HepG2 (cell line): ENCODE results near the gene TPST2.

ENCODE experiments used
- EP300 ChIP-seq, 3 experiments: sonication (generic) in 1 of 3; formaldehyde crosslinking in 1 of 3; IDR thresholded peaks; 2 replicates each; pipeline versions ENCODE4 v1.5.1 to v1.6.1; 2011 to 2020; ENCODE audit warnings: low read depth in 2 of 3, low read length in 2 of 3, borderline replicate concordance in 1 of 3, improper control_type of control experiment in 1 of 3, mild to moderate bottlenecking in 1 of 3, missing genetic modification reagents in 1 of 3, moderate library complexity in 1 of 3
- JUNB ChIP-seq: sonication (generic); formaldehyde crosslinking; IDR thresholded peaks from 2 replicates; pipeline ENCODE4 v1.8.0; 2022; ENCODE audit warnings: missing genetic modification reagents, mild to moderate bottlenecking, borderline replicate concordance
- NFKBIZ ChIP-seq: IDR thresholded peaks from 2 replicates; pipeline ENCODE4 v1.6.1; 2018; ENCODE audit warnings: missing genetic modification reagents, missing compliant biosample characterization
- SYNCRIP ChIP-seq: fragments of 200-400 bp; formaldehyde crosslinking; IDR thresholded peaks from 2 replicates; pipeline ENCODE4 v1.6.1; 2018; ENCODE audit warnings: mild to moderate bottlenecking, low read depth, low read length; ENCODE audit not compliant: insufficient read depth
- ZNF766 ChIP-seq: sonication (generic); formaldehyde crosslinking; IDR thresholded peaks from 2 replicates; pipeline ENCODE4 v1.5.0; 2020; ENCODE audit warnings: missing genetic modification reagents, borderline replicate concordance
- ZNF883 ChIP-seq: sonication (generic); formaldehyde crosslinking; IDR thresholded peaks from 2 replicates; pipeline ENCODE4 v1.5.1; 2020; ENCODE audit warnings: mild to moderate bottlenecking, missing genetic modification reagents; ENCODE audit errors: not compliant biosample characterization
- TF ChIP-seq, protein P1 (sequence below): sonication (generic); formaldehyde crosslinking; IDR thresholded peaks from 2 replicates; pipeline ENCODE4 v1.5.0; 2020; ENCODE audit warnings: mild to moderate bottlenecking, missing genetic modification reagents, moderate library complexity
- TF ChIP-seq, protein P2 (sequence below): IDR thresholded peaks from 2 replicates; pipeline ENCODE4 v1.6.1; 2016
- TF ChIP-seq, protein P3 (sequence below): sonication (generic); formaldehyde crosslinking; IDR thresholded peaks from 2 replicates; pipeline ENCODE4 v1.4.0; 2020; ENCODE audit warnings: missing genetic modification reagents
- TF ChIP-seq, protein P4 (sequence below): sonication (generic); formaldehyde crosslinking; IDR thresholded peaks from 2 replicates; pipeline ENCODE4 v1.8.1; 2023; ENCODE audit warnings: mild to moderate bottlenecking, missing genetic modification reagents, borderline replicate concordance

DNA sequence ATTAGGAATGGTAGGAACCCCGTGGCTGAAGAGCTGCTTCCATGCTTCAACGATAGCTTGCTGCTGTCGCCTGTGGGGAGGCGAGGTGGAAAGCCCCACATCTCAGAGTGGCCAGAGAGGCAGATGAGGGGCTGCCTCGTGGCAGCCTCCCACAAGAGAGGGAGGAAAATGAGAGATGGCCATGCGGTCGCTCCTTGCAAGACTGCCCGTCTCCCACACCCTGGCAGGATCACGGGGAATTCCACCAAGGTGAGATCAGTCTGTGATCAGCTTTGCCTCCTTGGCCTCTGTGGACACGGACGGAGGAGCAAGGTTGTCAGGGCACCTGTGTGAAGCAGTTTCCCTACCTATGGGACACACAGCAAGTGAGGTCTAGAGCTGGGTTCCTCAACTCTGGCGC lies 34.9 kb upstream of the TPST2 start:
- TF ChIP-seq, protein P1, sequence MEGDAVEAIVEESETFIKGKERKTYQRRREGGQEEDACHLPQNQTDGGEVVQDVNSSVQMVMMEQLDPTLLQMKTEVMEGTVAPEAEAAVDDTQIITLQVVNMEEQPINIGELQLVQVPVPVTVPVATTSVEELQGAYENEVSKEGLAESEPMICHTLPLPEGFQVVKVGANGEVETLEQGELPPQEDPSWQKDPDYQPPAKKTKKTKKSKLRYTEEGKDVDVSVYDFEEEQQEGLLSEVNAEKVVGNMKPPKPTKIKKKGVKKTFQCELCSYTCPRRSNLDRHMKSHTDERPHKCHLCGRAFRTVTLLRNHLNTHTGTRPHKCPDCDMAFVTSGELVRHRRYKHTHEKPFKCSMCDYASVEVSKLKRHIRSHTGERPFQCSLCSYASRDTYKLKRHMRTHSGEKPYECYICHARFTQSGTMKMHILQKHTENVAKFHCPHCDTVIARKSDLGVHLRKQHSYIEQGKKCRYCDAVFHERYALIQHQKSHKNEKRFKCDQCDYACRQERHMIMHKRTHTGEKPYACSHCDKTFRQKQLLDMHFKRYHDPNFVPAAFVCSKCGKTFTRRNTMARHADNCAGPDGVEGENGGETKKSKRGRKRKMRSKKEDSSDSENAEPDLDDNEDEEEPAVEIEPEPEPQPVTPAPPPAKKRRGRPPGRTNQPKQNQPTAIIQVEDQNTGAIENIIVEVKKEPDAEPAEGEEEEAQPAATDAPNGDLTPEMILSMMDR (CRISPR knock-in tag): no peak
- TF ChIP-seq EP300 (IDR thresholded peaks at IDR 0.05; ENCODE audit: low read depth in 2 of 2, low read length in 2 of 2) (no peak), EP300 (CRISPR knock-in tag; IDR thresholded peaks at IDR 0.05; ENCODE audit: borderline replicate concordance) (no peak), SYNCRIP (no peak), JUNB (CRISPR knock-in tag) (no peak), NFKBIZ (CRISPR knock-in tag) (no peak), ZNF766 (CRISPR knock-in tag) (no peak), ZNF883 (CRISPR knock-in tag) (no peak)
- TF ChIP-seq, protein P2, sequence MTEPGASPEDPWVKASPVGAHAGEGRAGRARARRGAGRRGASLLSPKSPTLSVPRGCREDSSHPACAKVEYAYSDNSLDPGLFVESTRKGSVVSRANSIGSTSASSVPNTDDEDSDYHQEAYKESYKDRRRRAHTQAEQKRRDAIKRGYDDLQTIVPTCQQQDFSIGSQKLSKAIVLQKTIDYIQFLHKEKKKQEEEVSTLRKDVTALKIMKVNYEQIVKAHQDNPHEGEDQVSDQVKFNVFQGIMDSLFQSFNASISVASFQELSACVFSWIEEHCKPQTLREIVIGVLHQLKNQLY (CRISPR knock-in tag): no peak
- TF ChIP-seq, protein P3, sequence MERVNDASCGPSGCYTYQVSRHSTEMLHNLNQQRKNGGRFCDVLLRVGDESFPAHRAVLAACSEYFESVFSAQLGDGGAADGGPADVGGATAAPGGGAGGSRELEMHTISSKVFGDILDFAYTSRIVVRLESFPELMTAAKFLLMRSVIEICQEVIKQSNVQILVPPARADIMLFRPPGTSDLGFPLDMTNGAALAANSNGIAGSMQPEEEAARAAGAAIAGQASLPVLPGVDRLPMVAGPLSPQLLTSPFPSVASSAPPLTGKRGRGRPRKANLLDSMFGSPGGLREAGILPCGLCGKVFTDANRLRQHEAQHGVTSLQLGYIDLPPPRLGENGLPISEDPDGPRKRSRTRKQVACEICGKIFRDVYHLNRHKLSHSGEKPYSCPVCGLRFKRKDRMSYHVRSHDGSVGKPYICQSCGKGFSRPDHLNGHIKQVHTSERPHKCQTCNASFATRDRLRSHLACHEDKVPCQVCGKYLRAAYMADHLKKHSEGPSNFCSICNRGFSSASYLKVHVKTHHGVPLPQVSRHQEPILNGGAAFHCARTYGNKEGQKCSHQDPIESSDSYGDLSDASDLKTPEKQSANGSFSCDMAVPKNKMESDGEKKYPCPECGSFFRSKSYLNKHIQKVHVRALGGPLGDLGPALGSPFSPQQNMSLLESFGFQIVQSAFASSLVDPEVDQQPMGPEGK (CRISPR knock-in tag): no peak
- TF ChIP-seq, protein P4, sequence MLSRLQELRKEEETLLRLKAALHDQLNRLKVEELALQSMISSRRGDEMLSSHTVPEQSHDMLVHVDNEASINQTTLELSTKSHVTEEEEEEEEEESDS: no peak
